ENCODE measurements around the gene KCNH1.

KCNH1 gene

GRCh38 chr1:210757677-210758076 is 376.3 kb downstream of the KCNH1 start (continued):
- TF ChIP-seq, protein P1, sequence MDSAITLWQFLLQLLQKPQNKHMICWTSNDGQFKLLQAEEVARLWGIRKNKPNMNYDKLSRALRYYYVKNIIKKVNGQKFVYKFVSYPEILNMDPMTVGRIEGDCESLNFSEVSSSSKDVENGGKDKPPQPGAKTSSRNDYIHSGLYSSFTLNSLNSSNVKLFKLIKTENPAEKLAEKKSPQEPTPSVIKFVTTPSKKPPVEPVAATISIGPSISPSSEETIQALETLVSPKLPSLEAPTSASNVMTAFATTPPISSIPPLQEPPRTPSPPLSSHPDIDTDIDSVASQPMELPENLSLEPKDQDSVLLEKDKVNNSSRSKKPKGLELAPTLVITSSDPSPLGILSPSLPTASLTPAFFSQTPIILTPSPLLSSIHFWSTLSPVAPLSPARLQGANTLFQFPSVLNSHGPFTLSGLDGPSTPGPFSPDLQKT (IDR thresholded peaks at IDR 0.05; ENCODE audit: borderline replicate concordance, low read depth, low read length), result no peak
- no peak for TF ChIP-seq ZNF624 (tag by site-specific recombination; IDR thresholded peaks at IDR 0.05)
- TF ChIP-seq, protein P2, sequence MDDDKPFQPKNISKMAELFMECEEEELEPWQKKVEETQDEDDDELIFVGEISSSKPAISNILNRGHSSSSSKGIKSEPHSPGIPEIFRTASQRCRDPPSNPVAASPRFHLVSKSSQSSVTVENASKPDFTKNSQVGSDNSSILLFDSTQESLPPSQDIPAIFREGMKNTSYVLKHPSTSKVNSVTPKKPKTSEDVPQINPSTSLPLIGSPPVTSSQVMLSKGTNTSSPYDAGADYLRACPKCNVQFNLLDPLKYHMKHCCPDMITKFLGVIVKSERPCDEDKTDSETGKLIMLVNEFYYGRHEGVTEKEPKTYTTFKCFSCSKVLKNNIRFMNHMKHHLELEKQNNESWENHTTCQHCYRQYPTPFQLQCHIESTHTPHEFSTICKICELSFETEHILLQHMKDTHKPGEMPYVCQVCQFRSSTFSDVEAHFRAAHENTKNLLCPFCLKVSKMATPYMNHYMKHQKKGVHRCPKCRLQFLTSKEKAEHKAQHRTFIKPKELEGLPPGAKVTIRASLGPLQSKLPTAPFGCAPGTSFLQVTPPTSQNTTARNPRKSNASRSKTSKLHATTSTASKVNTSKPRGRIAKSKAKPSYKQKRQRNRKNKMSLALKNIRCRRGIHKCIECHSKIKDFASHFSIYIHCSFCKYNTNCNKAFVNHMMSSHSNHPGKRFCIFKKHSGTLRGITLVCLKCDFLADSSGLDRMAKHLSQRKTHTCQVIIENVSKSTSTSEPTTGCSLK (tag by site-specific recombination; IDR thresholded peaks at IDR 0.05), result no peak
- TF ChIP-seq, protein P3, sequence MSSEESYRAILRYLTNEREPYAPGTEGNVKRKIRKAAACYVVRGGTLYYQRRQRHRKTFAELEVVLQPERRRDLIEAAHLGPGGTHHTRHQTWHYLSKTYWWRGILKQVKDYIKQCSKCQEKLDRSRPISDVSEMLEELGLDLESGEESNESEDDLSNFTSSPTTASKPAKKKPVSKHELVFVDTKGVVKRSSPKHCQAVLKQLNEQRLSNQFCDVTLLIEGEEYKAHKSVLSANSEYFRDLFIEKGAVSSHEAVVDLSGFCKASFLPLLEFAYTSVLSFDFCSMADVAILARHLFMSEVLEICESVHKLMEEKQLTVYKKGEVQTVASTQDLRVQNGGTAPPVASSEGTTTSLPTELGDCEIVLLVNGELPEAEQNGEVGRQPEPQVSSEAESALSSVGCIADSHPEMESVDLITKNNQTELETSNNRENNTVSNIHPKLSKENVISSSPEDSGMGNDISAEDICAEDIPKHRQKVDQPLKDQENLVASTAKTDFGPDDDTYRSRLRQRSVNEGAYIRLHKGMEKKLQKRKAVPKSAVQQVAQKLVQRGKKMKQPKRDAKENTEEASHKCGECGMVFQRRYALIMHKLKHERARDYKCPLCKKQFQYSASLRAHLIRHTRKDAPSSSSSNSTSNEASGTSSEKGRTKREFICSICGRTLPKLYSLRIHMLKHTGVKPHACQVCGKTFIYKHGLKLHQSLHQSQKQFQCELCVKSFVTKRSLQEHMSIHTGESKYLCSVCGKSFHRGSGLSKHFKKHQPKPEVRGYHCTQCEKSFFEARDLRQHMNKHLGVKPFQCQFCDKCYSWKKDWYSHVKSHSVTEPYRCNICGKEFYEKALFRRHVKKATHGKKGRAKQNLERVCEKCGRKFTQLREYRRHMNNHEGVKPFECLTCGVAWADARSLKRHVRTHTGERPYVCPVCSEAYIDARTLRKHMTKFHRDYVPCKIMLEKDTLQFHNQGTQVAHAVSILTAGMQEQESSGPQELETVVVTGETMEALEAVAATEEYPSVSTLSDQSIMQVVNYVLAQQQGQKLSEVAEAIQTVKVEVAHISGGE (tag by site-specific recombination; conservative IDR thresholded peaks at IDR 0.05; ENCODE audit: low read depth), result no peak

GRCh38 chr1:210755991-210756659 is 377.8 kb downstream of the KCNH1 start:
- ChIA-PET POLR2A (no interaction called here), CTCF (interaction anchor here (0.5 kb wide), 1 partner anchor 564 kb away, joined by 3 read pairs; no protein-coding TSS in a partner anchor)
- no peaks in the 10 kb centered on the region for H3K4me1 ChIP-seq (ENCODE audit: control insufficient read depth, insufficient read depth, low read length)
- no peak for TF ChIP-seq ZNF394 (tag by site-specific recombination; IDR thresholded peaks at IDR 0.05; ENCODE audit: borderline replicate concordance)
- TF ChIP-seq ZNF132 (tag by site-specific recombination; IDR thresholded peaks at IDR 0.05; ENCODE audit: borderline replicate concordance), result no peak
- no peak for TF ChIP-seq ZNF214 (tag by site-specific recombination; IDR thresholded peaks at IDR 0.05; ENCODE audit: borderline replicate concordance)
- TF ChIP-seq, protein P4, sequence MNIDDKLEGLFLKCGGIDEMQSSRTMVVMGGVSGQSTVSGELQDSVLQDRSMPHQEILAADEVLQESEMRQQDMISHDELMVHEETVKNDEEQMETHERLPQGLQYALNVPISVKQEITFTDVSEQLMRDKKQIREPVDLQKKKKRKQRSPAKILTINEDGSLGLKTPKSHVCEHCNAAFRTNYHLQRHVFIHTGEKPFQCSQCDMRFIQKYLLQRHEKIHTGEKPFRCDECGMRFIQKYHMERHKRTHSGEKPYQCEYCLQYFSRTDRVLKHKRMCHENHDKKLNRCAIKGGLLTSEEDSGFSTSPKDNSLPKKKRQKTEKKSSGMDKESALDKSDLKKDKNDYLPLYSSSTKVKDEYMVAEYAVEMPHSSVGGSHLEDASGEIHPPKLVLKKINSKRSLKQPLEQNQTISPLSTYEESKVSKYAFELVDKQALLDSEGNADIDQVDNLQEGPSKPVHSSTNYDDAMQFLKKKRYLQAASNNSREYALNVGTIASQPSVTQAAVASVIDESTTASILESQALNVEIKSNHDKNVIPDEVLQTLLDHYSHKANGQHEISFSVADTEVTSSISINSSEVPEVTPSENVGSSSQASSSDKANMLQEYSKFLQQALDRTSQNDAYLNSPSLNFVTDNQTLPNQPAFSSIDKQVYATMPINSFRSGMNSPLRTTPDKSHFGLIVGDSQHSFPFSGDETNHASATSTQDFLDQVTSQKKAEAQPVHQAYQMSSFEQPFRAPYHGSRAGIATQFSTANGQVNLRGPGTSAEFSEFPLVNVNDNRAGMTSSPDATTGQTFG (tag by site-specific recombination; IDR thresholded peaks at IDR 0.05; ENCODE audit: borderline replicate concordance), result no peak
- H3K9me3 ChIP-seq (ENCODE audit: control insufficient read depth, insufficient read depth, low read depth, low read length), result no peaks in the 10 kb centered on the region
- H3K4me3 ChIP-seq (ENCODE audit: low read depth, low read length), result no peak overlapping the region
- H3K36me3 ChIP-seq (ENCODE audit: control insufficient read depth in 2 of 2, insufficient read depth in 1 of 2, low read length in 2 of 2), result no peaks in the 10 kb centered on the region
- H3K27ac ChIP-seq (ENCODE audit: extremely low read depth, low read depth, low read length), result no peak overlapping the region

DNA sequence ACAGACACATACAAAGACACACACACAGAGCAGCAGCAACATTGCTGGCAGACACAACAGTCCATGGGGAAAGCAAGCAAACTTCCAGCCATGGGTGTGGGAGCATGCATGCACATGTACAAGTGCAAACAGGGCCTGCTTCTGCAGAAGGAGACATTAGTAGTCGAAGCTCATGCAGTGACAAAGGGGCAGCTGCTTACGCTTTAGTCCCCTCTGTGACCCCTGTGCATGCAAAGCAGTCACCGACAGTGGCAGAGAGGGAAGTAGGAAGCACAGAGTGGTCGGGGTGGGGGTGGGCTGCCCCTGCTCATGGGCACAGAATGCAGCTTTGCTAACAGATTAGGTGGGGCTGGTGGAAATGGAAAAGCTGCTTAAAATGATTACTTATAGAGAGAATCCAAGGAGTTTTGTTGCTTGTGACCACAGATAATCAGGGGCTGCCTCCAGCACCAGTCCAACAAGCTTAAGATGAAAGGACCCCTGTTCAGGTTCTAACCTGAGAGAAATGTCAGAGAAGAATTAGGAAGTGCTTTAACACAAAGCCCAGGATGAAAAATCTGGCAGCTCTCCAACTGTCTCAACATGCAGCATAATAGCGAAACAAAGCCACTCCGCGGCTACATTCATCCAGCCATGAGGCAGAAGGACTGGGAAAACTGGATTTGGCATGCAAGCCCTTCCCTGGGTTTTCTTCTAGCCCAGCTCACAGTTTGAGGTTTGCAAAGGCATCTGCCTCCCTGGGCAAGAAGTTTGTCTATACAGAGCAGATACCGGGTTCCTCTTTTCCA is 378.9 kb downstream of the KCNH1 start:
- no peak overlapping the region for H3K27ac ChIP-seq (ENCODE audit: extremely low read depth, low read depth, low read length)
- POLR2A ChIA-PET, result no interaction called here
- CTCF ChIA-PET, result interaction anchor here (0.6 to 0.7 kb wide), 2 partner anchors 106 to 170 kb away, joined by 3 to 4 read pairs; no protein-coding TSS in a partner anchor
- TF ChIP-seq ZNF658 (tag by site-specific recombination; IDR thresholded peaks at IDR 0.05) (no peak), ZNF621 (tag by site-specific recombination; IDR thresholded peaks at IDR 0.05) (no peak), ZNF76 (tag by site-specific recombination; IDR thresholded peaks at IDR 0.05; ENCODE audit: borderline replicate concordance, low read depth) (no peak), ZNF311 (tag by site-specific recombination; IDR thresholded peaks at IDR 0.05; ENCODE audit: borderline replicate concordance) (no peak), ZNF514 (tag by site-specific recombination; IDR thresholded peaks at IDR 0.05) (no peak), ZNF391 (tag by site-specific recombination; IDR thresholded peaks at IDR 0.05; ENCODE audit: borderline replicate concordance, low read depth) (no peak), ZNF747 (tag by site-specific recombination; IDR thresholded peaks at IDR 0.05) (no peak), ZNF416 (tag by site-specific recombination; IDR thresholded peaks at IDR 0.05) (no peak), ZNF138 (tag by site-specific recombination; IDR thresholded peaks at IDR 0.05; ENCODE audit: borderline replicate concordance) (no peak), ZNF174 (tag by site-specific recombination; IDR thresholded peaks at IDR 0.05) (no peak)
- TF ChIP-seq, protein P5, sequence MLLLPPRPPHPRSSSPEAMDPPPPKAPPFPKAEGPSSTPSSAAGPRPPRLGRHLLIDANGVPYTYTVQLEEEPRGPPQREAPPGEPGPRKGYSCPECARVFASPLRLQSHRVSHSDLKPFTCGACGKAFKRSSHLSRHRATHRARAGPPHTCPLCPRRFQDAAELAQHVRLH (tag by site-specific recombination; IDR thresholded peaks at IDR 0.05), result no peak

More for the DNA sequence above, 378.9 kb downstream of the KCNH1 start:
- H3K36me3 ChIP-seq (ENCODE audit: control insufficient read depth in 2 of 2, insufficient read depth in 1 of 2, low read length in 2 of 2), result no peaks in the 10 kb centered on the region
- H3K4me3 ChIP-seq (ENCODE audit: low read depth, low read length), result no peak overlapping the region
- no peaks in the 10 kb centered on the region for H3K4me1 ChIP-seq (ENCODE audit: control insufficient read depth, insufficient read depth, low read length)
- no peaks in the 10 kb centered on the region for H3K9me3 ChIP-seq (ENCODE audit: control insufficient read depth, insufficient read depth, low read depth, low read length)

All from HEK293 (cell line).